ENCODE results near the gene QRICH1. TPM values are rescaled to one million over a fixed set of nuclear protein-coding genes. Genes with fewer than 3 reads are reported as not detected.

QRICH1 gene
- total and polyA plus RNA-seq, 2 of the 4 experiments (the other 2 are of a cell fraction) = 62.7 to 77.3 TPM

DNA sequence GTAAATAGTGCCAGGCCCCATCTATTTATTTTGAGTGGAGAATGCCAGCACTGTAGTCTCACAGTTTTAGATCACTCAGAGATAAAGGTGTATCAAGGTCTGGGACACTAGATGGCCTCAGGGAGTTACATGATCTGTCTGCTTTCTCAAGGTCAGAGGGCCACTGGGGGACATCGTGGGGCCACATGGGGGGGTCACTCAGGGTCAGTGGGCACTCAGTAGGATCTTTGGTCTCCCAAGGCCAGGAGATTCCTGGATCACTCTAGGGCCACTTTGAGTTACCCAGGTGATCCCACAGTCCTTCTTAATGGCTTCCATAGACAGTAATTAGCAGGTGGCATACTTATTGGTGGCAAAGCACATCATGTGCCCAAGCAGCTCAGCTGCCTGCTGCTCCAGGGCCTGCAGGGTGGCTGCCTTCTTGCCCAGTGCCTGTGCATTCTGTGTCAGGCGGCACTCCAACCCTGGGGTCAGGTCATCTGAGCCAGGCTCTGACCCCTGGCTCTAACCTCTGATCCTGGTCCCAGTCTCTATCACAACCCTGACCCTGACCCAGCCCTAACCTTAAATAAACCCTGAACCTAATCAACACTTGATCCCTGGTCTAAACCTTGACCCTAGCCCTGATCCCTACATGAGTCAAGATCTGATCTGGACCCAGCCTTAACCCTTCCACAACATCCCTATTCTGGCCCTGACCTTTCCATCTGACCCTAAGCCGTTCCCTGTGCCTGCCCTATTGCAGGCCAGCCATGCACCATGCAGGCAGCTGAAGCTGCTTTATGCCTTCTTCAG, 40.8 kb upstream of the QRICH1 start:
- Histone ChIP-seq H3K36me3 (ENCODE audit: control insufficient read depth, insufficient read depth, low read length) (peaks cover 20% of the 10 kb centered on the region), H3K56ac (ENCODE audit: extremely low read depth, insufficient read depth, low read length) (no peak overlapping the region), H2AK5ac (ENCODE audit: low read depth, low read length) (peak overlapping the region; percentile 54), H2BK20ac (ENCODE audit: low read depth, low read length) (no peak overlapping the region), H3K4me2 (ENCODE audit: low read depth, low read length) (peak overlapping the region; percentile 51; the same call in 1 of the 2 replicates), H3K27ac (ENCODE audit: insufficient read depth, low read length) (no peak overlapping the region), H3K18ac (ENCODE audit: low read depth, low read length) (no peak overlapping the region), H3K23ac (ENCODE audit: low read depth, low read length) (peak overlapping the region; percentile 2; the same call in 1 of the 2 replicates), H4K8ac (ENCODE audit: low read depth in 2 of 2, low read length in 2 of 2) (peak overlapping the region; percentile 83 to 94; a peak in 3 of 4 replicates), H2BK120ac (ENCODE audit: low read depth, low read length) (no peak overlapping the region), H2BK15ac (ENCODE audit: low read depth, low read length) (peak overlapping the region; percentile 77; the same call in 2 of the 3 replicates), H3K9me3 (ENCODE audit: control insufficient read depth, insufficient read depth, low read length) (no peaks in the 10 kb centered on the region), H3K4me3 (ENCODE audit: insufficient read depth, low read depth, low read length) (no peak overlapping the region), H2BK5ac (ENCODE audit: low read depth, low read length, poor library complexity, severe bottlenecking) (no peak overlapping the region), H4K20me1 (ENCODE audit: insufficient read depth, low read length) (peaks cover 10% of the 10 kb centered on the region), H3K9ac (ENCODE audit: low read depth, low read length) (no peak overlapping the region), H2AK9ac (replicated peaks; ENCODE audit: low read depth, low read length, poor library complexity) (peak overlapping the region; percentile 66), H3K14ac (replicated peaks; ENCODE audit: low read depth, low read length) (peak overlapping the region; percentile 75), H3K27me3 (ENCODE audit: control insufficient read depth, insufficient read depth, low read length) (peaks cover 2% of the 10 kb centered on the region), H3K4ac (ENCODE audit: low read depth, low read length) (peak overlapping the region; percentile 89), H3K4me1 (ENCODE audit: control insufficient read depth, insufficient read depth, low read length) (peaks cover 9% of the 10 kb centered on the region), H4K5ac (ENCODE audit: low read depth, low read length) (peak overlapping the region; percentile 79; the same call in 1 of the 2 replicates), H3K9me1 (ENCODE audit: insufficient read depth, low read length) (peaks cover 33% of the 10 kb centered on the region), H4K91ac (ENCODE audit: insufficient read depth, low read depth, low read length) (peak overlapping the region; percentile 69), H2AFZ (replicated peaks; ENCODE audit: low read length, poor library complexity) (no peak overlapping the region), H3K79me1 (ENCODE audit: low read depth in 1 of 2, low read length in 2 of 2) (peaks cover 10 to 44% of the 10 kb centered on the region in 2 experiments)
- dilution Hi-C loops (cut with HindIII; ENCODE audit: low sequenced_read_pairs, unreplicated experiment) (no loop called here), in situ Hi-C loops (cut with MboI; ENCODE audit: low sequenced_read_pairs) (no loop called here), intact Hi-C loops (cut with micrococcal nuclease) (no loop called here)
- BruUV-seq (replicated peaks) = no TSS peak
- POLR2A ChIA-PET (ENCODE audit: unreplicated experiment) = no interaction called here
- CTCF ChIA-PET = no interaction called here
- TF ChIP-seq, protein P1, sequence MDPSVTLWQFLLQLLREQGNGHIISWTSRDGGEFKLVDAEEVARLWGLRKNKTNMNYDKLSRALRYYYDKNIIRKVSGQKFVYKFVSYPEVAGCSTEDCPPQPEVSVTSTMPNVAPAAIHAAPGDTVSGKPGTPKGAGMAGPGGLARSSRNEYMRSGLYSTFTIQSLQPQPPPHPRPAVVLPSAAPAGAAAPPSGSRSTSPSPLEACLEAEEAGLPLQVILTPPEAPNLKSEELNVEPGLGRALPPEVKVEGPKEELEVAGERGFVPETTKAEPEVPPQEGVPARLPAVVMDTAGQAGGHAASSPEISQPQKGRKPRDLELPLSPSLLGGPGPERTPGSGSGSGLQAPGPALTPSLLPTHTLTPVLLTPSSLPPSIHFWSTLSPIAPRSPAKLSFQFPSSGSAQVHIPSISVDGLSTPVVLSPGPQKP (IDR thresholded peaks at IDR 0.05; ENCODE audit: borderline replicate concordance, low read depth, low read length) = no peak
- TF ChIP-seq, protein P2, sequence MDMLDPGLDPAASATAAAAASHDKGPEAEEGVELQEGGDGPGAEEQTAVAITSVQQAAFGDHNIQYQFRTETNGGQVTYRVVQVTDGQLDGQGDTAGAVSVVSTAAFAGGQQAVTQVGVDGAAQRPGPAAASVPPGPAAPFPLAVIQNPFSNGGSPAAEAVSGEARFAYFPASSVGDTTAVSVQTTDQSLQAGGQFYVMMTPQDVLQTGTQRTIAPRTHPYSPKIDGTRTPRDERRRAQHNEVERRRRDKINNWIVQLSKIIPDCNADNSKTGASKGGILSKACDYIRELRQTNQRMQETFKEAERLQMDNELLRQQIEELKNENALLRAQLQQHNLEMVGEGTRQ (IDR thresholded peaks at IDR 0.05; ENCODE audit: low read depth, low read length) = no peak
- TF ChIP-seq MAFK (IDR thresholded peaks at IDR 0.05; ENCODE audit: low read depth, low read length) (no peak), BHLHE40 (IDR thresholded peaks at IDR 0.05; ENCODE audit: low read depth, low read length) (no peak), CHD1 (IDR thresholded peaks at IDR 0.05; ENCODE audit: low read depth, low read length) (no peak), CEBPB (IDR thresholded peaks at IDR 0.05; ENCODE audit: low read depth, low read length) (no peak), NFE2L2 (IDR thresholded peaks at IDR 0.05; ENCODE audit: low read depth, low read length) (no peak), SMC3 (IDR thresholded peaks at IDR 0.05; ENCODE audit: low read depth, low read length) (no peak), RAD21 (IDR thresholded peaks at IDR 0.05; ENCODE audit: low read length) (no peak), MXI1 (IDR thresholded peaks at IDR 0.05; ENCODE audit: borderline replicate concordance, low read depth, low read length) (no peak), RFX5 (IDR thresholded peaks at IDR 0.05; ENCODE audit: low read depth, low read length) (no peak), RCOR1 (IDR thresholded peaks at IDR 0.05; ENCODE audit: insufficient replicate concordance, low read length) (no peak), MAZ (IDR thresholded peaks at IDR 0.05; ENCODE audit: borderline replicate concordance, low read depth, low read length) (no peak)
- TF ChIP-seq, protein P3, sequence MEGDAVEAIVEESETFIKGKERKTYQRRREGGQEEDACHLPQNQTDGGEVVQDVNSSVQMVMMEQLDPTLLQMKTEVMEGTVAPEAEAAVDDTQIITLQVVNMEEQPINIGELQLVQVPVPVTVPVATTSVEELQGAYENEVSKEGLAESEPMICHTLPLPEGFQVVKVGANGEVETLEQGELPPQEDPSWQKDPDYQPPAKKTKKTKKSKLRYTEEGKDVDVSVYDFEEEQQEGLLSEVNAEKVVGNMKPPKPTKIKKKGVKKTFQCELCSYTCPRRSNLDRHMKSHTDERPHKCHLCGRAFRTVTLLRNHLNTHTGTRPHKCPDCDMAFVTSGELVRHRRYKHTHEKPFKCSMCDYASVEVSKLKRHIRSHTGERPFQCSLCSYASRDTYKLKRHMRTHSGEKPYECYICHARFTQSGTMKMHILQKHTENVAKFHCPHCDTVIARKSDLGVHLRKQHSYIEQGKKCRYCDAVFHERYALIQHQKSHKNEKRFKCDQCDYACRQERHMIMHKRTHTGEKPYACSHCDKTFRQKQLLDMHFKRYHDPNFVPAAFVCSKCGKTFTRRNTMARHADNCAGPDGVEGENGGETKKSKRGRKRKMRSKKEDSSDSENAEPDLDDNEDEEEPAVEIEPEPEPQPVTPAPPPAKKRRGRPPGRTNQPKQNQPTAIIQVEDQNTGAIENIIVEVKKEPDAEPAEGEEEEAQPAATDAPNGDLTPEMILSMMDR (conservative IDR thresholded peaks at IDR 0.05; ENCODE audit: low read depth, low read length) = no peak
- no peak for DNase-seq
- 67% methylated on average over 3 of the region's 3 CpGs; no CpG with 5 or more reads in 1 of the 2 experiments for WGBS, 2 experiments (ENCODE audit: extremely low coverage in 2 of 2, insufficient read length in 1 of 2)
- no peak for ATAC-seq (ENCODE audit: low read depth)
